Liver (tissue), 9 donors: ENCODE data around the gene RHOV. TPM values are rescaled to one million over a fixed set of nuclear protein-coding genes. Genes with fewer than 3 reads are reported as not detected.

ENCODE experiments used
- DNase-seq: peaks from one replicate; pipeline ENCODE4 v3.0.0-alpha.2; 2017; ENCODE audit warnings: low spot score
- H3K27ac ChIP-seq, 2 donors: one replicate each; pipeline ENCODE4 v1.7.0; 2013; ENCODE audit warnings: inconsistent platforms in 2 of 2, low read length in 2 of 2, control low read depth in 1 of 2, low read depth in 1 of 2, mild to moderate bottlenecking in 1 of 2
- H3K27me3 ChIP-seq, 4 donors: one replicate each; pipeline versions ENCODE4 v1.6.1 to v1.7.0; 2013; ENCODE audit warnings: low read length in 3 of 4, inconsistent platforms in 1 of 4, mild to moderate bottlenecking in 1 of 4, moderate library complexity in 1 of 4; ENCODE audit not compliant: control insufficient read depth in 4 of 4, insufficient read depth in 4 of 4
- H3K36me3 ChIP-seq, 4 donors: one replicate each; pipeline versions ENCODE4 v1.6.1 to v1.7.0; 2013; ENCODE audit warnings: low read length in 3 of 4, mild to moderate bottlenecking in 3 of 4, low read depth in 1 of 4, moderate library complexity in 1 of 4; ENCODE audit not compliant: control insufficient read depth in 4 of 4, insufficient read depth in 3 of 4
- H3K4me1 ChIP-seq, 4 donors: one replicate each; pipeline versions ENCODE4 v1.6.1 to v1.7.0; 2013; ENCODE audit warnings: low read length in 3 of 4, mild to moderate bottlenecking in 3 of 4, moderate library complexity in 1 of 4; ENCODE audit not compliant: control insufficient read depth in 4 of 4, insufficient read depth in 4 of 4
- H3K4me3 ChIP-seq, 3 donors: one replicate each; pipeline versions ENCODE4 v1.6.1 to v1.7.0; 2013; ENCODE audit warnings: low read length in 3 of 3, control low read depth in 1 of 3, low read depth in 1 of 3, mild to moderate bottlenecking in 1 of 3
- H3K9ac ChIP-seq, 2 donors: one replicate each; pipeline ENCODE4 v1.7.0; 2013; ENCODE audit warnings: low read length in 2 of 2, mild to moderate bottlenecking in 2 of 2, moderate library complexity in 2 of 2, control low read depth in 1 of 2, low read depth in 1 of 2
- H3K9me3 ChIP-seq, 4 donors: one replicate each; pipeline versions ENCODE4 v1.6.1 to v1.7.0; 2013; ENCODE audit warnings: low read length in 3 of 4; ENCODE audit not compliant: control insufficient read depth in 4 of 4
- EGR1 ChIP-seq, 2 donors: IDR thresholded peaks; 2 replicates each; pipeline ENCODE4 v1.6.1; 2016 to 2018; ENCODE audit warnings: antibody characterized with exemption in 2 of 2, low read depth in 2 of 2
- FOXA1 ChIP-seq: IDR thresholded peaks from 2 replicates; pipeline ENCODE4 v1.6.1; 2016; ENCODE audit warnings: antibody characterized with exemption
- FOXA2 ChIP-seq: IDR thresholded peaks from 2 replicates; pipeline ENCODE4 v1.6.1; 2016; ENCODE audit warnings: antibody characterized with exemption
- GABPA ChIP-seq, 2 donors: IDR thresholded peaks in 1 of 2; conservative IDR thresholded peaks in 1 of 2; 2 replicates each; pipeline ENCODE4 v1.6.1; 2016; ENCODE audit warnings: antibody characterized with exemption in 2 of 2, mild to moderate bottlenecking in 1 of 2, moderate library complexity in 1 of 2
- HNF4A ChIP-seq, 2 donors: conservative IDR thresholded peaks; 2 replicates each; pipeline ENCODE4 v1.6.1; 2016; ENCODE audit warnings: antibody characterized with exemption in 2 of 2, mild to moderate bottlenecking in 2 of 2
- HNF4G ChIP-seq: IDR thresholded peaks from 2 replicates; pipeline ENCODE4 v1.6.1; 2016; ENCODE audit warnings: antibody characterized with exemption
- JUND ChIP-seq, 2 donors: IDR thresholded peaks; 2 replicates each; pipeline ENCODE4 v1.6.1; 2016; ENCODE audit warnings: antibody characterized with exemption in 2 of 2
- NR2F2 ChIP-seq: IDR thresholded peaks from 2 replicates; pipeline ENCODE4 v1.6.1; 2016; ENCODE audit warnings: antibody characterized with exemption
- RAD21 ChIP-seq, 2 donors: IDR thresholded peaks; 2 replicates each; pipeline ENCODE4 v1.6.1; 2016; ENCODE audit warnings: antibody characterized with exemption in 2 of 2, mild to moderate bottlenecking in 2 of 2
- RXRA ChIP-seq, 2 donors: IDR thresholded peaks; 2 replicates each; pipeline ENCODE4 v1.6.1; 2017 to 2018; ENCODE audit warnings: antibody characterized with exemption in 2 of 2, mild to moderate bottlenecking in 1 of 2
- SP1 ChIP-seq: IDR thresholded peaks from 2 replicates; pipeline ENCODE4 v1.6.1; 2018; ENCODE audit warnings: antibody characterized with exemption, mild to moderate bottlenecking
- TAF1 ChIP-seq: conservative IDR thresholded peaks from 2 replicates; pipeline ENCODE4 v1.6.1; 2016; ENCODE audit warnings: antibody characterized with exemption, mild to moderate bottlenecking
- YY1 ChIP-seq: IDR thresholded peaks from 2 replicates; pipeline ENCODE4 v1.6.1; 2016; ENCODE audit warnings: antibody characterized with exemption, mild to moderate bottlenecking
- WGBS: extraction: QIAGEN DNeasy Blood & Tissue Kit; methylation state at CpG from one replicate; pipeline ENCODE4 v1.1.7; 2013; 5-methylcytosine and 5-hydroxymethylcytosine counted together
- polyA plus RNA-seq, 2 donors: library from polyadenylated mRNA; stranded (reverse) in 1 of 2; unstranded in 1 of 2; fragments of 200-250 nt in 1 of 2; fragments of >200 nt in 1 of 2; fragmentation: Nextera tagmentation in 1 of 2; extraction: Ambion mirVana in 1 of 2; gene quantifications; one replicate each; pipeline versions ENCODE4 v1.2.1 to v1.2.3, GENCODE V29; 2013 to 2015
- total RNA-seq, 2 donors: library from RNA; depleted of rRNA; stranded (reverse); fragments of >200 nt; gene quantifications; one replicate each; pipeline ENCODE4 v1.2.3, GENCODE V29; 2014
- TF ChIP-seq, protein P1 (sequence below): IDR thresholded peaks from 2 replicates; pipeline ENCODE4 v1.6.1; 2016; ENCODE audit warnings: antibody characterized with exemption
- TF ChIP-seq, protein P2 (sequence below): IDR thresholded peaks from 2 replicates; pipeline ENCODE4 v1.6.1; 2016; ENCODE audit warnings: antibody characterized with exemption, mild to moderate bottlenecking
- TF ChIP-seq, protein P3 (sequence below): IDR thresholded peaks from 2 replicates; pipeline ENCODE4 v1.6.1; 2016; ENCODE audit warnings: antibody characterized with exemption
- TF ChIP-seq, protein P4 (sequence below): fragments of 150-350 bp; IDR thresholded peaks from 2 replicates; pipeline ENCODE4 v1.5.1; 2017; ENCODE audit warnings: improper control_type of control experiment, low read depth, low read length; ENCODE audit not compliant: missing input control
- TF ChIP-seq, protein P5 (sequence below): IDR thresholded peaks from 2 replicates; pipeline ENCODE4 v1.6.1; 2016; ENCODE audit warnings: antibody characterized with exemption
- donor health status: healthy.
- donor health status: healthy.
- donor health status: healthy.
- donor health status: healthy.
- donor health status: healthy.

Gene RHOV
- total and polyA plus RNA-seq, 4 donors: 0.05 TPM; not detected in 3

DNA sequence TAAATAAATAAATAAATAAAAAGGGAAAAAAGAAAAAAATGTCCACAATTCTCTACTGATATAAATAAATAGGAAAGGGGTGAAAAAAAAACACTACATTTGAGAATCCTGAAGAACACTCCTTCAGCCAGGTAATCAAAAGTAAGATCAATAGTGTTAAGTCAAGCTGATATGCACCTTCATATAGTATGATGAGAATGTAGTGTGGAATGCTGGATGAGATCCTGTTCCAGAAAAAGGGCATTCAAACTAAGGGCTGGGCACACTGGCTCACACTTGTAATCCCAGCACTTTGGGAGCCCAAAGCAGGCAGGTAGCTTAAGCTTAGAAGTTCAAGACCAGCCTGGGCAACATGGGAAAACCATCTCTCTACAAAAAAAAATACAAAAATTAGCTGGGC, 15.1 kb upstream of the RHOV start:
- Histone ChIP-seq H3K4me1 (peaks cover 0 to 14% (median 6%) of the 10 kb centered on the region in 4 donors), H3K27ac (no peak overlapping the region), H3K4me3 (no peak overlapping the region), H3K9me3 (no peaks in the 10 kb centered on the region), H3K36me3 (no peaks in the 10 kb centered on the region), H3K9ac (no peak overlapping the region), H3K27me3 (no peaks in the 10 kb centered on the region)
- DNase-seq: no peak
- TF ChIP-seq, protein P1, sequence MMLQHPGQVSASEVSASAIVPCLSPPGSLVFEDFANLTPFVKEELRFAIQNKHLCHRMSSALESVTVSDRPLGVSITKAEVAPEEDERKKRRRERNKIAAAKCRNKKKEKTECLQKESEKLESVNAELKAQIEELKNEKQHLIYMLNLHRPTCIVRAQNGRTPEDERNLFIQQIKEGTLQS: no peak
- TF ChIP-seq SP1: no peak
- TF ChIP-seq FOXA2: no peak
- TF ChIP-seq RXRA (IDR thresholded peaks at IDR 0.05): no peak
- TF ChIP-seq, protein P2, sequence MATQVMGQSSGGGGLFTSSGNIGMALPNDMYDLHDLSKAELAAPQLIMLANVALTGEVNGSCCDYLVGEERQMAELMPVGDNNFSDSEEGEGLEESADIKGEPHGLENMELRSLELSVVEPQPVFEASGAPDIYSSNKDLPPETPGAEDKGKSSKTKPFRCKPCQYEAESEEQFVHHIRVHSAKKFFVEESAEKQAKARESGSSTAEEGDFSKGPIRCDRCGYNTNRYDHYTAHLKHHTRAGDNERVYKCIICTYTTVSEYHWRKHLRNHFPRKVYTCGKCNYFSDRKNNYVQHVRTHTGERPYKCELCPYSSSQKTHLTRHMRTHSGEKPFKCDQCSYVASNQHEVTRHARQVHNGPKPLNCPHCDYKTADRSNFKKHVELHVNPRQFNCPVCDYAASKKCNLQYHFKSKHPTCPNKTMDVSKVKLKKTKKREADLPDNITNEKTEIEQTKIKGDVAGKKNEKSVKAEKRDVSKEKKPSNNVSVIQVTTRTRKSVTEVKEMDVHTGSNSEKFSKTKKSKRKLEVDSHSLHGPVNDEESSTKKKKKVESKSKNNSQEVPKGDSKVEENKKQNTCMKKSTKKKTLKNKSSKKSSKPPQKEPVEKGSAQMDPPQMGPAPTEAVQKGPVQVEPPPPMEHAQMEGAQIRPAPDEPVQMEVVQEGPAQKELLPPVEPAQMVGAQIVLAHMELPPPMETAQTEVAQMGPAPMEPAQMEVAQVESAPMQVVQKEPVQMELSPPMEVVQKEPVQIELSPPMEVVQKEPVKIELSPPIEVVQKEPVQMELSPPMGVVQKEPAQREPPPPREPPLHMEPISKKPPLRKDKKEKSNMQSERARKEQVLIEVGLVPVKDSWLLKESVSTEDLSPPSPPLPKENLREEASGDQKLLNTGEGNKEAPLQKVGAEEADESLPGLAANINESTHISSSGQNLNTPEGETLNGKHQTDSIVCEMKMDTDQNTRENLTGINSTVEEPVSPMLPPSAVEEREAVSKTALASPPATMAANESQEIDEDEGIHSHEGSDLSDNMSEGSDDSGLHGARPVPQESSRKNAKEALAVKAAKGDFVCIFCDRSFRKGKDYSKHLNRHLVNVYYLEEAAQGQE: no peak
- TF ChIP-seq TAF1: no peak
- no peak for TF ChIP-seq YY1
- TF ChIP-seq HNF4G: no peak
- no peak for TF ChIP-seq GABPA (IDR thresholded peaks at IDR 0.05 in 1 of 2, conservative IDR thresholded peaks at IDR 0.05 in 1 of 2)
- TF ChIP-seq, protein P3, sequence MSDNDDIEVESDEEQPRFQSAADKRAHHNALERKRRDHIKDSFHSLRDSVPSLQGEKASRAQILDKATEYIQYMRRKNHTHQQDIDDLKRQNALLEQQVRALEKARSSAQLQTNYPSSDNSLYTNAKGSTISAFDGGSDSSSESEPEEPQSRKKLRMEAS: no peak
- TF ChIP-seq RAD21 (IDR thresholded peaks at IDR 0.05): no peak
- TF ChIP-seq NR2F2: no peak
- no peak for TF ChIP-seq JUND (IDR thresholded peaks at IDR 0.05)
- TF ChIP-seq, protein P4, sequence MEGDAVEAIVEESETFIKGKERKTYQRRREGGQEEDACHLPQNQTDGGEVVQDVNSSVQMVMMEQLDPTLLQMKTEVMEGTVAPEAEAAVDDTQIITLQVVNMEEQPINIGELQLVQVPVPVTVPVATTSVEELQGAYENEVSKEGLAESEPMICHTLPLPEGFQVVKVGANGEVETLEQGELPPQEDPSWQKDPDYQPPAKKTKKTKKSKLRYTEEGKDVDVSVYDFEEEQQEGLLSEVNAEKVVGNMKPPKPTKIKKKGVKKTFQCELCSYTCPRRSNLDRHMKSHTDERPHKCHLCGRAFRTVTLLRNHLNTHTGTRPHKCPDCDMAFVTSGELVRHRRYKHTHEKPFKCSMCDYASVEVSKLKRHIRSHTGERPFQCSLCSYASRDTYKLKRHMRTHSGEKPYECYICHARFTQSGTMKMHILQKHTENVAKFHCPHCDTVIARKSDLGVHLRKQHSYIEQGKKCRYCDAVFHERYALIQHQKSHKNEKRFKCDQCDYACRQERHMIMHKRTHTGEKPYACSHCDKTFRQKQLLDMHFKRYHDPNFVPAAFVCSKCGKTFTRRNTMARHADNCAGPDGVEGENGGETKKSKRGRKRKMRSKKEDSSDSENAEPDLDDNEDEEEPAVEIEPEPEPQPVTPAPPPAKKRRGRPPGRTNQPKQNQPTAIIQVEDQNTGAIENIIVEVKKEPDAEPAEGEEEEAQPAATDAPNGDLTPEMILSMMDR: no peak
- TF ChIP-seq, protein P5, sequence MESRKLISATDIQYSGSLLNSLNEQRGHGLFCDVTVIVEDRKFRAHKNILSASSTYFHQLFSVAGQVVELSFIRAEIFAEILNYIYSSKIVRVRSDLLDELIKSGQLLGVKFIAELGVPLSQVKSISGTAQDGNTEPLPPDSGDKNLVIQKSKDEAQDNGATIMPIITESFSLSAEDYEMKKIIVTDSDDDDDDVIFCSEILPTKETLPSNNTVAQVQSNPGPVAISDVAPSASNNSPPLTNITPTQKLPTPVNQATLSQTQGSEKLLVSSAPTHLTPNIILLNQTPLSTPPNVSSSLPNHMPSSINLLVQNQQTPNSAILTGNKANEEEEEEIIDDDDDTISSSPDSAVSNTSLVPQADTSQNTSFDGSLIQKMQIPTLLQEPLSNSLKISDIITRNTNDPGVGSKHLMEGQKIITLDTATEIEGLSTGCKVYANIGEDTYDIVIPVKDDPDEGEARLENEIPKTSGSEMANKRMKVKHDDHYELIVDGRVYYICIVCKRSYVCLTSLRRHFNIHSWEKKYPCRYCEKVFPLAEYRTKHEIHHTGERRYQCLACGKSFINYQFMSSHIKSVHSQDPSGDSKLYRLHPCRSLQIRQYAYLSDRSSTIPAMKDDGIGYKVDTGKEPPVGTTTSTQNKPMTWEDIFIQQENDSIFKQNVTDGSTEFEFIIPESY: no peak
- TF ChIP-seq HNF4A (conservative IDR thresholded peaks at IDR 0.05): no peak
- TF ChIP-seq FOXA1: no peak
- TF ChIP-seq EGR1 (IDR thresholded peaks at IDR 0.05; ENCODE audit: low read depth in 2 of 2): no peak

DNA sequence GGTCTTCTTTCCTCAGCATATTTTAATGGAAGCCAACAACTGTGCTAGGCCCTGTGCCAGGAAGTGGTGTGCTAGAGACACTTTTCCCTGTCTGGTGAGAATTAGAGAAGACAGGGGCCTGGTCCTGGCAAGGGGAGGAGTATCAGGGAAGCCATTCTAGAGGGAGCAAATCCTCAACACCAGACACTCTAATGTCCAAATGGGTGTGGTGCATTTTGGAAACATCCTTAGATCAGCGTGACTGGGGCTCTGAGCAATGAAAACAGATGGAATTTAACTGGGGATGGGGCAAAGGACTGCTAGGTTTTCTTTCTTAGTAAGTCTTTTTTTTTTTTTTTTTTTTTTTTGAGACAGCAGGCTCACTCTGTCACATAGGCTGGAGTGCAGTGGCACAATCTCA, 12.6 kb upstream of the RHOV start:
- no peaks in the 10 kb centered on the region for H3K4me1 ChIP-seq
- no peaks in the 10 kb centered on the region for H3K27me3 ChIP-seq
- DNase-seq: no peak
- no peak overlapping the region for H3K9ac ChIP-seq
- TF ChIP-seq SP1 (no peak), NR2F2 (no peak), TAF1 (no peak), YY1 (no peak), FOXA2 (no peak)
- TF ChIP-seq, protein P3: no peak
- H3K9me3 ChIP-seq: no peaks in the 10 kb centered on the region
- WGBS: 79% methylated on average over 1 of the region's 1 CpG
- no peak overlapping the region for H3K4me3 ChIP-seq
- no peak overlapping the region for H3K27ac ChIP-seq
- H3K36me3 ChIP-seq: no peaks in the 10 kb centered on the region
